GM19025 (cell line): Measurements from ENCODE around the gene CACNB4.
"Not testable (repeated sequence)": the region's sequence is repeated elsewhere in the genome, so short reads cannot be mapped to it uniquely, and the experiment has no call there.

Experiments used
- ATAC-seq: cut with Tn5 transposase; IDR thresholded peaks from one replicate; pipeline ENCODE4 v1.9.1; 2021; ENCODE audit warnings: mild to moderate bottlenecking, low read depth, moderate library complexity; ENCODE audit not compliant: unreplicated experiment

Gene CACNB4

GRCh38 chr2:151878655-151879563 is 219.9 kb downstream of the CACNB4 start:
- no peak for ATAC-seq

GRCh38 chr2:151878204-151878603 is 220.6 kb downstream of the CACNB4 start:
- ATAC-seq = no peak

GRCh38 chr2:151875631-151876030 is 223.2 kb downstream of the CACNB4 start:
- not testable (repeated sequence) for ATAC-seq

GRCh38 chr2:151872463-151872862 is 226.4 kb downstream of the CACNB4 start:
- no peak for ATAC-seq

GRCh38 chr2:151869291-151869690 is 229.6 kb downstream of the CACNB4 start:
- ATAC-seq = no peak

- ATAC-seq = peak; percentile 98
Measured at GRCh38 chr2:151862700-151863099, 236.1 kb downstream of the CACNB4 start.

- ATAC-seq = no peak
Measured at GRCh38 chr2:151861174-151861573, 237.7 kb downstream of the CACNB4 start.

GRCh38 chr2:151860613-151861146 is 238.2 kb downstream of the CACNB4 start:
- ATAC-seq = no peak

GRCh38 chr2:151860210-151860609 is 238.6 kb downstream of the CACNB4 start:
- no peak for ATAC-seq

GRCh38 chr2:151857650-151858049 is 241.2 kb downstream of the CACNB4 start:
- ATAC-seq = no peak

- ATAC-seq = no peak
Measured at GRCh38 chr2:151855111-151855510, 243.7 kb downstream of the CACNB4 start.

- ATAC-seq = no peak
Measured at GRCh38 chr2:151853070-151853758, 245.6 kb downstream of the CACNB4 start.

- ATAC-seq = no peak
Measured at GRCh38 chr2:151852260-151853069, 246.4 kb downstream of the CACNB4 start.

- no peak for ATAC-seq
Measured at GRCh38 chr2:151851761-151852160, 247.1 kb downstream of the CACNB4 start.

- ATAC-seq = no peak
Measured at GRCh38 chr2:151849413-151850010, 249.3 kb downstream of the CACNB4 start.

GRCh38 chr2:151845884-151846283 is 253.0 kb downstream of the CACNB4 start:
- peak; percentile 50 for ATAC-seq

GRCh38 chr2:151845481-151845880 is 253.4 kb downstream of the CACNB4 start:
- no peak for ATAC-seq

GRCh38 chr2:151844211-151844896 is 254.5 kb downstream of the CACNB4 start:
- no peak for ATAC-seq

GRCh38 chr2:151843691-151844061 is 255.2 kb downstream of the CACNB4 start:
- ATAC-seq = no peak
